ENCODE data around the gene PHKA2.
A peak's percentile ranks its signal among the peaks of the same experiment; 100 is the strongest.
"Not testable (repeated sequence)": the region's sequence is repeated elsewhere in the genome, so short reads cannot be mapped to it uniquely, and the experiment has no call there.

Gene PHKA2

DNA sequence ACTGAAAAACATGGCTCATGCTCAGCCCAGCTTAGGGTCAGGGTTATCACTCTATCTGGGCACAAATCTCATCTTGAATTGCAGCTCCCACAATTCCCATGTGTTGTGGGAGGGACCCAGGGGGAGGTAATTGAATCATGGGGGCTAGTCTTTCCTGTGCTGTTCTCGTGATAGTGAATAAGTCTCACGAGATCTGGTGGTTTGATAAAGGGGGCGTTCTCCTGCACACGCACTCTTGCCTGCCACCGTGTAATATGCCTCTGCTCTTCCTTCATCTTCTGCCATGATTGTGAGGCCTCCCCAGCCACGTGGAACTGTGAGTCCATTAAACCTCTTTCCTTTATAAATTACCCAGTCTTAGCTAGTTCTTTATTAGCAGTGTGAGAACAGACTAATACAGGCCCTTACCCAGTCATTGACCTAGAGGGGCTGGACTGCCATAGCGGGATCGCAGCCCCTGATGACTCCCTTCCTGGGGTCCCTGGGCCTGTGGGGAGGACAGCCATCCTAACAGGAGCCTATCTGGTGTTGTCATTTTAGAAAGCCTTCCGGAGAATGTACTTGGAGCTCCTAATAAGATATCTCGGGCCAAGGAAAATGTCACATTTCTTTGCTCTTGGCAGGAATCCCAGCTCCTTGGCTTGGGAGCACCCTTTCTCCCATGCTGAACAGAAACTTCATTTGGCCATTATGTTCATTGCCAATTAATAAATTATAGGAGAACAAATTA lies 112.6 kb downstream of the PHKA2 start:
- no peaks in the 10 kb centered on the region for H3K36me3 Mint-ChIP-seq (ENCODE audit: low read depth)
- H3K9me3 Mint-ChIP-seq: peaks cover 20% of the 10 kb centered on the region
- H3K27me3 Mint-ChIP-seq (ENCODE audit: low read depth): peaks cover 11% of the 10 kb centered on the region
- H3K4me3 Mint-ChIP-seq: no peak overlapping the region
- TF ChIP-seq, protein P1, sequence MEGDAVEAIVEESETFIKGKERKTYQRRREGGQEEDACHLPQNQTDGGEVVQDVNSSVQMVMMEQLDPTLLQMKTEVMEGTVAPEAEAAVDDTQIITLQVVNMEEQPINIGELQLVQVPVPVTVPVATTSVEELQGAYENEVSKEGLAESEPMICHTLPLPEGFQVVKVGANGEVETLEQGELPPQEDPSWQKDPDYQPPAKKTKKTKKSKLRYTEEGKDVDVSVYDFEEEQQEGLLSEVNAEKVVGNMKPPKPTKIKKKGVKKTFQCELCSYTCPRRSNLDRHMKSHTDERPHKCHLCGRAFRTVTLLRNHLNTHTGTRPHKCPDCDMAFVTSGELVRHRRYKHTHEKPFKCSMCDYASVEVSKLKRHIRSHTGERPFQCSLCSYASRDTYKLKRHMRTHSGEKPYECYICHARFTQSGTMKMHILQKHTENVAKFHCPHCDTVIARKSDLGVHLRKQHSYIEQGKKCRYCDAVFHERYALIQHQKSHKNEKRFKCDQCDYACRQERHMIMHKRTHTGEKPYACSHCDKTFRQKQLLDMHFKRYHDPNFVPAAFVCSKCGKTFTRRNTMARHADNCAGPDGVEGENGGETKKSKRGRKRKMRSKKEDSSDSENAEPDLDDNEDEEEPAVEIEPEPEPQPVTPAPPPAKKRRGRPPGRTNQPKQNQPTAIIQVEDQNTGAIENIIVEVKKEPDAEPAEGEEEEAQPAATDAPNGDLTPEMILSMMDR (IDR thresholded peaks at IDR 0.05; ENCODE audit: unreplicated experiment in 3 of 3): no peak
- H3K4me1 Mint-ChIP-seq: peaks cover 15% of the 10 kb centered on the region
- peak overlapping the region; percentile 55 to 65 (median 59) for H3K27ac Mint-ChIP-seq

DNA sequence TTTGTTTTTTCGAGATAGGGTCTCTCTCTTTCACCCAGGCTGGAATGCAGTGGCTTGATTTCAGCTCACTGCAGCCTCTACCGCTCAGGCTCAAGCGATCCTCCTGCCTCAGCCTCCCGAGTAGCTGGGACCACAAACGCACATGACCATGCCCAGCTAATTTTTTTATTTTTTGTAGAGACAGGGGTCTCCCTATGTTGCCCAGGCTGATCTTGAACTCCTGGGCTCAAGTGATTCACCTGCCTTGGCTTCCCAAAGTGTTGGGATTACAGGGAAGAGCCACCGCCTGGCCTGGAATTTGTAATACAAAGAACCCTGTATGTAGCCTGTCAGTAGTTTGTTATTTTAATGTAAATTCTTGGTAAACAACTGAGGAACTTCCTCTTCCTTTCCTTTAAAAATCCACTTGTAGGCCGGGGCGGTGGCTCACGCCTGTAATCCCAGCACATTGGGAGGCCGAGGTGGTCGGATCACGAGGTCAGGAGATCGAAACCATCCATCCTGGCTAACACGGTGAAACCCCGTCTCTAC lies 119.5 kb downstream of the PHKA2 start:
- H3K27ac Mint-ChIP-seq: no peak overlapping the region
- H3K4me3 Mint-ChIP-seq: no peak overlapping the region
- TF ChIP-seq, protein P1 (IDR thresholded peaks at IDR 0.05; ENCODE audit: unreplicated experiment in 3 of 3): no peak
- H3K4me1 Mint-ChIP-seq: no peaks in the 10 kb centered on the region
- peaks cover 17% of the 10 kb centered on the region for H3K9me3 Mint-ChIP-seq
- H3K27me3 Mint-ChIP-seq (ENCODE audit: low read depth): no peaks in the 10 kb centered on the region
- no peaks in the 10 kb centered on the region for H3K36me3 Mint-ChIP-seq (ENCODE audit: low read depth)

GRCh38 chrX:18861511-18861910 lies 122.4 kb downstream of the PHKA2 start:
- Mint-ChIP-seq H3K36me3 (ENCODE audit: low read depth) (no peaks in the 10 kb centered on the region), H3K9me3 (peaks cover 24% of the 10 kb centered on the region), H3K27ac (peak overlapping the region in 2 of 3 experiments; percentile 33 to 47), H3K4me3 (no peak overlapping the region), H3K4me1 (no peaks in the 10 kb centered on the region), H3K27me3 (ENCODE audit: low read depth) (no peaks in the 10 kb centered on the region)
- TF ChIP-seq, protein P1 (IDR thresholded peaks at IDR 0.05; ENCODE audit: unreplicated experiment in 3 of 3): no peak

DNA sequence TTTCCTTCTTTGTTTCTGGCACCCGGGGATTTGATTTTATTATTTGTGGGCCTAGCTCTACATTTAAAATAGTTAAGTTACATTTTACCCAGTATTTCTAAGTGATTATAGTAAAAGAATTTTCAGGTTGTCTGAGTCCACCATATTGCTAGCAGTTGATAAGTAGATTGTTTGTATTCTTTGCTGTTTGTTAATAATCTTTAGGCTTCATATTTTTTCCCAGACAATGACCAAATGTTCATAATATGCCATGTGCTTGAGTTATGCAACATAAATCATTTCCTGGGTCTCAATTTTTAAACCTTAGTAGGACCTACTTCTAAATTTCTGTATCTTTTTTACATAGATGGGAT lies 127.3 kb downstream of the PHKA2 start:
- TF ChIP-seq, protein P1 (IDR thresholded peaks at IDR 0.05; ENCODE audit: unreplicated experiment in 3 of 3): no peak
- peak overlapping the region in 1 of 3 experiments; percentile 39 for H3K27ac Mint-ChIP-seq
- H3K9me3 Mint-ChIP-seq: peaks cover 19% of the 10 kb centered on the region
- H3K4me3 Mint-ChIP-seq: no peak overlapping the region
- H3K27me3 Mint-ChIP-seq (ENCODE audit: low read depth): no peaks in the 10 kb centered on the region
- no peaks in the 10 kb centered on the region for H3K4me1 Mint-ChIP-seq
- H3K36me3 Mint-ChIP-seq (ENCODE audit: low read depth): no peaks in the 10 kb centered on the region

- no peaks in the 10 kb centered on the region for H3K4me1 Mint-ChIP-seq
- no peak overlapping the region for H3K4me3 Mint-ChIP-seq
- H3K36me3 Mint-ChIP-seq (ENCODE audit: low read depth): no peaks in the 10 kb centered on the region
- H3K9me3 Mint-ChIP-seq: peaks cover 24% of the 10 kb centered on the region
- TF ChIP-seq, protein P1 (IDR thresholded peaks at IDR 0.05; ENCODE audit: unreplicated experiment in 3 of 3): no peak
- H3K27me3 Mint-ChIP-seq (ENCODE audit: low read depth): no peaks in the 10 kb centered on the region
- H3K27ac Mint-ChIP-seq: peak overlapping the region in 1 of 3 experiments; percentile 39
Measured at GRCh38 chrX:18855919-18856644, 127.8 kb downstream of the PHKA2 start.

DNA sequence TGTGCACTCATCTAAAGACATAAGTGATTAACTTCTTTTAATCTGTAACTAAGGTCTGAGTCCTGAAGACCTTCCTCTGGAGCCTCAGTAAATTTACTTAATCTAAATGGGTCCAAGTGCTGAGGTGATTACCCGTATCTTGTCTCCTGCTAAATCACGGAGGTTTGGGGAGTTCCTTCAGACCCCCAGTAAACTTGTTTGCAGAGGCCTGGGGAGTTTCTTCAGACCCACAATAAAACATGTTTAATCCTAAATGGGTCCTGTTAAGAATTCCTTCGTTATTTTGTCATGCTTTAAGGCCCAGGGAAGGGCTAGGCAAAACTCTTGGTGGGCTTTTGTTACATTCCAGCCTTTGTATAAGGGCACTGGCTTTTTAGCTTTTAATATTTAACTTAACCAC lies 136.0 kb downstream of the PHKA2 start:
- H3K4me1 Mint-ChIP-seq; H3K36me3 Mint-ChIP-seq (ENCODE audit: low read depth); H3K27me3 Mint-ChIP-seq (ENCODE audit: low read depth); H3K4me3 Mint-ChIP-seq: not testable (repeated sequence)
- H3K9me3 Mint-ChIP-seq: peaks cover 36% of the 10 kb centered on the region
- peak overlapping the region; percentile 82 to 97 (median 96) for H3K27ac Mint-ChIP-seq

Data from nephron (organoid).